Stimulated activated CD4-positive, alpha-beta T cell treated with anti-CD3 and anti-CD28 coated beads, Interleukin-1b, Interleukin-23, amount 100 ng/mL, for 1 hour (primary cell): Measurements from ENCODE around the gene DNAJC13.
"Not testable (repeated sequence)": the region's sequence is repeated elsewhere in the genome, so short reads cannot be mapped to it uniquely, and the experiment has no call there.

Experiments used
- DNase-seq, 2 donors: peaks; one replicate each; pipeline ENCODE4 v3.0.0-alpha.2; 2020; ENCODE audit warnings: low read depth in 2 of 2

Gene DNAJC13

GRCh38 chr3:132416807-132417694, at the start of gene DNAJC13:
DNAJC13 (plus strand) TSS chr3:132417502; CDS start chr3:132434551, 17,049 bp downstream.
- DNase-seq = peak; percentile 74 to 79

- DNase-seq = no peak
Measured at GRCh38 chr3:132368515-132368914, 48.8 kb upstream of the DNAJC13 start.

- DNase-seq = no peak
Measured at GRCh38 chr3:132368962-132369361, 48.3 kb upstream of the DNAJC13 start.

GRCh38 chr3:132376945-132377354, 40.4 kb upstream of the DNAJC13 start:
- DNase-seq = not testable (repeated sequence)

GRCh38 chr3:132378048-132378762, 39.1 kb upstream of the DNAJC13 start:
- no peak for DNase-seq

GRCh38 chr3:132378846-132379245, 38.5 kb upstream of the DNAJC13 start:
- DNase-seq = no peak

GRCh38 chr3:132380920-132381319, 36.4 kb upstream of the DNAJC13 start:
- no peak for DNase-seq

- no peak for DNase-seq
Measured at GRCh38 chr3:132381348-132381944, 35.9 kb upstream of the DNAJC13 start.

GRCh38 chr3:132382267-132382666, 35.0 kb upstream of the DNAJC13 start:
- DNase-seq = no peak

- DNase-seq = no peak
Measured at GRCh38 chr3:132382688-132383194, 34.6 kb upstream of the DNAJC13 start.

GRCh38 chr3:132386259-132386658, 31.0 kb upstream of the DNAJC13 start:
- no peak for DNase-seq

- DNase-seq = not testable (repeated sequence)
Measured at GRCh38 chr3:132392675-132393074, 24.6 kb upstream of the DNAJC13 start.

GRCh38 chr3:132394320-132394719, 23.0 kb upstream of the DNAJC13 start:
- no peak for DNase-seq

GRCh38 chr3:132395126-132395525, 22.2 kb upstream of the DNAJC13 start:
- no peak for DNase-seq

- no peak for DNase-seq
Measured at GRCh38 chr3:132396255-132396654, 21.0 kb upstream of the DNAJC13 start.

GRCh38 chr3:132396776-132397175, 20.5 kb upstream of the DNAJC13 start:
- not testable (repeated sequence) for DNase-seq

GRCh38 chr3:132399054-132399929, 18.0 kb upstream of the DNAJC13 start:
- DNase-seq = no peak

GRCh38 chr3:132401255-132401654, 16.0 kb upstream of the DNAJC13 start:
- no peak for DNase-seq

GRCh38 chr3:132404276-132404675, 13.0 kb upstream of the DNAJC13 start:
- DNase-seq = no peak

GRCh38 chr3:132405188-132405587, 12.1 kb upstream of the DNAJC13 start:
- DNase-seq = no peak

- DNase-seq = no peak
Measured at GRCh38 chr3:132405609-132406299, 11.5 kb upstream of the DNAJC13 start.
